Measurements from ENCODE around the gene ZNF26.

Gene ZNF26

GRCh38 chr12:133046698-133047097, 60.5 kb downstream of the ZNF26 start:
- no peak overlapping the region for H3K4me3 ChIP-seq (ENCODE audit: low read depth, low read length)
- TF ChIP-seq CTCF (conservative IDR thresholded peaks at IDR 0.05; ENCODE audit: low read depth, low read length) = no peak
- no peak for DNase-seq (ENCODE audit: low read depth)

GRCh38 chr12:133057446-133057845, 71.3 kb downstream of the ZNF26 start:
- TF ChIP-seq CTCF (conservative IDR thresholded peaks at IDR 0.05; ENCODE audit: low read depth, low read length) = no peak
- DNase-seq (ENCODE audit: low read depth) = peak; percentile 19
- no peak overlapping the region for H3K4me3 ChIP-seq (ENCODE audit: low read depth, low read length)

GRCh38 chr12:133058203-133059113, 72.3 kb downstream of the ZNF26 start:
- H3K4me3 ChIP-seq (ENCODE audit: low read depth, low read length) = no peak overlapping the region
- no peak for TF ChIP-seq CTCF (conservative IDR thresholded peaks at IDR 0.05; ENCODE audit: low read depth, low read length)
- DNase-seq (ENCODE audit: low read depth) = peak; percentile 12

GRCh38 chr12:133061954-133062353, 75.8 kb downstream of the ZNF26 start:
- DNase-seq (ENCODE audit: low read depth) = no peak
- no peak overlapping the region for H3K4me3 ChIP-seq (ENCODE audit: low read depth, low read length)
- TF ChIP-seq CTCF (conservative IDR thresholded peaks at IDR 0.05; ENCODE audit: low read depth, low read length) = no peak

GRCh38 chr12:133063556-133063955, 77.4 kb downstream of the ZNF26 start:
- no peak for TF ChIP-seq CTCF (conservative IDR thresholded peaks at IDR 0.05; ENCODE audit: low read depth, low read length)
- DNase-seq (ENCODE audit: low read depth) = no peak
- H3K4me3 ChIP-seq (ENCODE audit: low read depth, low read length) = no peak overlapping the region

- DNase-seq (ENCODE audit: low read depth) = no peak
- no peak overlapping the region for H3K4me3 ChIP-seq (ENCODE audit: low read depth, low read length)
- TF ChIP-seq CTCF (conservative IDR thresholded peaks at IDR 0.05; ENCODE audit: low read depth, low read length) = no peak
These were observed 87.7 kb downstream of the ZNF26 start for GRCh38 chr12:133073836-133074235.
